Ascending aorta (tissue), 2 donors: ENCODE measurements around the gene CPNE4. TPM values are rescaled to one million over a fixed set of nuclear protein-coding genes. Genes with fewer than 3 reads are reported as not detected.

Experiments used
- DNase-seq, 2 donors: peaks; one replicate each; pipeline ENCODE4 v3.0.0-alpha.2; 2019; ENCODE audit warnings: low spot score in 2 of 2
- H3K27ac ChIP-seq, 2 donors: fragments of 200-600 bp; sonication (generic); one replicate each; pipeline ENCODE4 v1.5.1; 2016 to 2017; ENCODE audit warnings: mild to moderate bottlenecking in 1 of 2
- H3K27me3 ChIP-seq: fragments of 200-600 bp; sonication (generic); one replicate; pipeline ENCODE4 v1.5.1; 2017
- H3K36me3 ChIP-seq, 2 donors: fragments of 200-600 bp; sonication (generic); one replicate each; pipeline ENCODE4 v1.5.1; 2016
- H3K4me1 ChIP-seq, 2 donors: fragments of 200-600 bp; sonication (generic); one replicate each; pipeline ENCODE4 v1.5.1; 2016 to 2017; ENCODE audit warnings: mild to moderate bottlenecking in 1 of 2
- H3K4me3 ChIP-seq, 2 donors: fragments of 200-600 bp; sonication (generic); one replicate each; pipeline ENCODE4 v1.5.1; 2016 to 2017; ENCODE audit warnings: mild to moderate bottlenecking in 1 of 2
- H3K9me3 ChIP-seq, 2 donors: fragments of 200-600 bp; sonication (generic); one replicate each; pipeline ENCODE4 v1.5.1; 2016
- CTCF ChIP-seq, 3 experiments: fragments of 200-600 bp in 2 of 3; fragments of 450-650 bp in 1 of 3; sonication (generic) in 2 of 3; IDR thresholded peaks; one replicate each; pipeline ENCODE4 v1.5.1; 2016 to 2019; ENCODE audit warnings: antibody characterized with exemption in 3 of 3, mild to moderate bottlenecking in 1 of 3, moderate library complexity in 1 of 3
- intact Hi-C: fragments of 100-400 bp; cut with DNase I; formaldehyde crosslinking; loops from one replicate; pipeline ENCODE4 v1.15.1; 2023
- total RNA-seq: library from RNA; depleted of rRNA; stranded (reverse); fragments of >200 nt; gene quantifications from one replicate; pipeline ENCODE4 v1.1.0, GENCODE V29; 2016

CPNE4 gene
- total RNA-seq, 1 donor from 2014 or later: not detected

DNA sequence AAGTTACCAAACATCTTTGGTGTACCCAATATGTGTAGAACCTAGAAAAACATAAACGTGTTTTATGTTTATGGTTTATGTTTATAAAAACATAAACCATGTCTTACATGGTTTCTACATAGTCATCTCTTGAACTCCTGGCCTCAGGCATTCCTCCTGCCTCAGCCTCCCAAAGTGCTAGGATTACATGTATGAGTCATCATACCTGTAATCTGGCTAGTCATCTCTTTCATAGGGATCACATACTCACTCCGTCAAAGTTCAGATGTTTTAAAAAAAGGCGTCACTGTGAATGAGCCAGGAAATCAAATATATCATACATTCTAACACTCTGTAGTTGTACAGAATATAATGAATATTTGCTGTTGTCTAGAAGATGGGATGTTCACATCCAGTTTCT is 178.6 kb downstream of the CPNE4 start:
- Histone ChIP-seq H3K27ac (no peak overlapping the region), H3K4me1 (no peaks in the 10 kb centered on the region), H3K4me3 (no peak overlapping the region), H3K9me3 (no peaks in the 10 kb centered on the region), H3K36me3 (no peaks in the 10 kb centered on the region), H3K27me3 (no peaks in the 10 kb centered on the region)
- no peak for TF ChIP-seq CTCF (IDR thresholded peaks at IDR 0.05)
- no peak for DNase-seq
- intact Hi-C loops: no loop called here

GRCh38 chr3:131850223-131850622 is 184.6 kb downstream of the CPNE4 start:
- Histone ChIP-seq H3K9me3 (no peaks in the 10 kb centered on the region), H3K27ac (peak overlapping the region in 1 of 2 donors; percentile 35), H3K4me3 (no peak overlapping the region), H3K36me3 (no peaks in the 10 kb centered on the region), H3K4me1 (peaks cover 0 to 7% of the 10 kb centered on the region in 2 donors), H3K27me3 (no peaks in the 10 kb centered on the region)
- TF ChIP-seq CTCF (IDR thresholded peaks at IDR 0.05): no peak
- DNase-seq: no peak
- intact Hi-C loops: no loop called here

DNA sequence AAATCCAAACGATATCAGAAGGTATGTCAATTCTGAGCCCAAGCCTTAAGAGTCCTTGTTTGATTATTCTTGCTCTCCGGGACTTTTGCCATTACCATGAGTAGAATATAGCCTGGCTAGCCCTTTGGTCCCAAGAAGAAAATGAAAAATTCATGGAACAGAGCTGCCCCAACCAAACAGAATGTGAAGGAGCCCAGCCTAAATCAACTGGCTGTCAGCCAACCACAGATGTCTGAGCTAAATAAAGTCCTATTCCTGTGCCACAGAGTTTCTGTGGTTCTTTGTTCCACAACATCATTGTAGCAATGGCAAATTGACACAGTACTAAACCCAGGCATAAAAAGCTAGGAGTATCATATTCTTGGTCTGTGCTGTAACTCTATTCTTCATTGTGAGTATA is 185.2 kb downstream of the CPNE4 start:
- H3K4me1 ChIP-seq: peaks cover 0 to 7% of the 10 kb centered on the region in 2 donors
- H3K27me3 ChIP-seq: no peaks in the 10 kb centered on the region
- intact Hi-C loops: no loop called here
- DNase-seq: no peak
- H3K36me3 ChIP-seq: no peaks in the 10 kb centered on the region
- H3K4me3 ChIP-seq: no peak overlapping the region
- no peaks in the 10 kb centered on the region for H3K9me3 ChIP-seq
- no peak for TF ChIP-seq CTCF (IDR thresholded peaks at IDR 0.05)
- peak overlapping the region; percentile 35 to 39 for H3K27ac ChIP-seq

- H3K4me1 ChIP-seq: peaks cover 0 to 7% of the 10 kb centered on the region in 2 donors
- no peaks in the 10 kb centered on the region for H3K36me3 ChIP-seq
- no peak for DNase-seq
- no peaks in the 10 kb centered on the region for H3K9me3 ChIP-seq
- intact Hi-C loops: no loop called here
- no peaks in the 10 kb centered on the region for H3K27me3 ChIP-seq
- no peak for TF ChIP-seq CTCF (IDR thresholded peaks at IDR 0.05)
- H3K4me3 ChIP-seq: no peak overlapping the region
- H3K27ac ChIP-seq: peak overlapping the region in 1 of 2 donors; percentile 17
Measured at GRCh38 chr3:131847966-131848510, 186.8 kb downstream of the CPNE4 start.

DNA sequence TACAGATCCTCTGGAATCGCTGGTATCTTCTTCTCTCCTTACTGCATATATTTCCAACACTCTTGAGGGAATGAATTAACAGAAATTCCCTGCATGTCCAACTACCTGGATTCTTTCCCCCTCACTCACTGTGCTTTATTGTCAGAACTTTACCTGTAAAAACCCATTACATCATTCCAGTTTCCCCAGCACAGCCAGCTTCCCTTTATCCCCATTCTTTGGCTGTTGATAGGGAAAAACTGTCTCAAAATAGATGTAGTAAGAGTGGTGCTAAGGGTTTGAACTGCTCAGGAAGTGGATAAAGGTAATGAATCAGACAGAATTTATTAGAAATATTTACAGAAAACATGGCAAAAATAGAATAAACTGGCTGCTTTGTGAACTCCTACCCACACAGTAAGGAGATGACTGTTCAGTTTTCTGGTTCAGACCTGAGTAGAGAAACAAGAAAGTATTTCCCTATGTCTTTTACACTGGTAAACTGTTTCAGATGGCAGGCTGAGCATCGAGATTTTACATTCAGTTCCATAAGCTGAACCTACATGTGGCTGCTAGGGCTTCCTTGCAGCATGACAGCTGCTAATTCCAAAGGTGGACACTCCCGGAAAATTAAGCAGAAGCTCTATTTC is 188.4 kb downstream of the CPNE4 start:
- H3K36me3 ChIP-seq: no peaks in the 10 kb centered on the region
- no peaks in the 10 kb centered on the region for H3K27me3 ChIP-seq
- intact Hi-C loops: no loop called here
- TF ChIP-seq CTCF (IDR thresholded peaks at IDR 0.05): no peak
- H3K4me3 ChIP-seq: no peak overlapping the region
- H3K27ac ChIP-seq: peak overlapping the region; percentile 15 to 30
- DNase-seq: no peak
- H3K4me1 ChIP-seq: peaks cover 0 to 7% of the 10 kb centered on the region in 2 donors
- no peaks in the 10 kb centered on the region for H3K9me3 ChIP-seq
